HepG2 (cell line): ENCODE data around the gene GDAP1L1. TPM values are rescaled to one million over a fixed set of nuclear protein-coding genes. Genes with fewer than 3 reads are reported as not detected.

Experiments
- ARNT2 ChIP-seq: sonication (generic); formaldehyde crosslinking; IDR thresholded peaks from 2 replicates; pipeline ENCODE4 v1.8.0; 2022; ENCODE audit warnings: mild to moderate bottlenecking, low read depth, missing genetic modification reagents, moderate library complexity
- DPF2 ChIP-seq: sonication (generic); formaldehyde crosslinking; IDR thresholded peaks from 2 replicates; pipeline ENCODE4 v1.4.0; 2020; ENCODE audit warnings: mild to moderate bottlenecking, low read depth, missing genetic modification reagents, borderline replicate concordance
- ELK4 ChIP-seq: sonication (generic); formaldehyde crosslinking; IDR thresholded peaks from 2 replicates; pipeline ENCODE4 v1.9.0; 2021; ENCODE audit warnings: missing genetic modification reagents, borderline replicate concordance
- FOXC1 ChIP-seq: sonication (generic); formaldehyde crosslinking; IDR thresholded peaks from 2 replicates; pipeline ENCODE4 v1.8.0; 2022; ENCODE audit warnings: mild to moderate bottlenecking, missing genetic modification reagents, borderline replicate concordance
- KLF9 ChIP-seq: IDR thresholded peaks from 2 replicates; pipeline ENCODE4 v1.6.1; 2016; ENCODE audit warnings: low read depth
- NFIC ChIP-seq: IDR thresholded peaks from 2 replicates; pipeline ENCODE4 v1.6.1; 2012; ENCODE audit warnings: mild to moderate bottlenecking, low read length, inconsistent platforms
- PREB ChIP-seq: sonication (generic); formaldehyde crosslinking; IDR thresholded peaks from 2 replicates; pipeline ENCODE4 v1.4.0; 2020; ENCODE audit warnings: missing genetic modification reagents
- RXRB ChIP-seq: IDR thresholded peaks from 2 replicates; pipeline ENCODE4 v1.6.1; 2016; ENCODE audit warnings: borderline replicate concordance, missing genetic modification reagents, missing compliant biosample characterization
- SNAPC4 ChIP-seq: sonication (generic); formaldehyde crosslinking; IDR thresholded peaks from 2 replicates; pipeline ENCODE4 v1.4.0; 2020; ENCODE audit warnings: mild to moderate bottlenecking, missing genetic modification reagents
- STAG1 ChIP-seq: sonication (generic); formaldehyde crosslinking; IDR thresholded peaks from 2 replicates; pipeline ENCODE4 v1.4.0; 2020; ENCODE audit warnings: missing genetic modification reagents
- TOE1 ChIP-seq: sonication (generic); formaldehyde crosslinking; IDR thresholded peaks from 2 replicates; pipeline ENCODE4 v1.4.0; 2020; ENCODE audit warnings: mild to moderate bottlenecking, missing genetic modification reagents
- TRIM24 ChIP-seq: sonication (generic); formaldehyde crosslinking; IDR thresholded peaks from 2 replicates; pipeline ENCODE4 v1.8.0; 2022; ENCODE audit warnings: mild to moderate bottlenecking, missing genetic modification reagents
- ZC3H13 ChIP-seq: sonication (generic); formaldehyde crosslinking; IDR thresholded peaks from 2 replicates; pipeline ENCODE4 v1.8.1; 2023; ENCODE audit warnings: mild to moderate bottlenecking, missing genetic modification reagents, moderate library complexity
- ZFP82 ChIP-seq: sonication (generic); formaldehyde crosslinking; IDR thresholded peaks from 2 replicates; pipeline ENCODE4 v1.5.1; 2020; ENCODE audit warnings: mild to moderate bottlenecking, missing genetic modification reagents, borderline replicate concordance
- ZFYVE20 ChIP-seq: sonication (generic); formaldehyde crosslinking; IDR thresholded peaks from 2 replicates; pipeline ENCODE4 v1.8.0; 2023; ENCODE audit warnings: low read depth, mild to moderate bottlenecking, moderate library complexity, missing genetic modification reagents, borderline replicate concordance
- ZNF230 ChIP-seq: sonication (generic); formaldehyde crosslinking; IDR thresholded peaks from 2 replicates; pipeline ENCODE4 v1.4.0; 2020; ENCODE audit warnings: mild to moderate bottlenecking, missing genetic modification reagents
- ZNF263 ChIP-seq: sonication (generic); formaldehyde crosslinking; IDR thresholded peaks from 2 replicates; pipeline ENCODE4 v1.4.0; 2020; ENCODE audit warnings: missing genetic modification reagents
- ZNF275 ChIP-seq: sonication (generic); formaldehyde crosslinking; IDR thresholded peaks from 2 replicates; pipeline ENCODE4 v1.8.0; 2022; ENCODE audit warnings: missing genetic modification reagents, mild to moderate bottlenecking, inconsistent platforms, borderline replicate concordance
- ZNF383 ChIP-seq: sonication (generic); formaldehyde crosslinking; IDR thresholded peaks from 2 replicates; pipeline ENCODE4 v1.4.0; 2020; ENCODE audit warnings: missing genetic modification reagents, mild to moderate bottlenecking, borderline replicate concordance
- ZNF530 ChIP-seq: sonication (generic); formaldehyde crosslinking; IDR thresholded peaks from 2 replicates; pipeline ENCODE4 v1.5.0; 2020; ENCODE audit warnings: low read depth, mild to moderate bottlenecking, missing genetic modification reagents
- ZZZ3 ChIP-seq: sonication (generic); formaldehyde crosslinking; IDR thresholded peaks from 2 replicates; pipeline ENCODE4 v1.4.0; 2020; ENCODE audit warnings: missing genetic modification reagents, mild to moderate bottlenecking, borderline replicate concordance
- polyA plus RNA-seq, 8 experiments: library from polyadenylated mRNA; depleted of rRNA in 3 of 8; stranded (reverse) in 7 of 8; unstranded in 1 of 8; fragments of >200 nt; fragmentation: Illumina TruSeq in 4 of 8; extraction: Trizol in 4 of 8; gene quantifications; 2 replicates each; pipeline versions ENCODE4 v1.2.1 to v1.2.3, GENCODE V29; 2011 to 2016; ENCODE audit warnings: low read depth in 4 of 8, missing spikeins in 1 of 8, mixed read lengths in 1 of 8; ENCODE audit not compliant: insufficient read depth in 1 of 8
- total RNA-seq, 5 experiments: library from RNA; depleted of rRNA; stranded (reverse); fragments of >200 nt; fragmentation: Illumina TruSeq; extraction: Trizol; gene quantifications; 2 replicates each; pipeline ENCODE4 v1.2.3, GENCODE V29; 2016; ENCODE audit warnings: low read depth in 1 of 5

GDAP1L1 gene
- total and polyA plus RNA-seq, 2 of the 13 experiments (the other 11 are each of a cell fraction or from before 2014, with no cell fraction given): 0.04 TPM; not detected in 1

GRCh38 chr20:44209686-44210405 lies 37.3 kb upstream of the GDAP1L1 start (continued):
- TF ChIP-seq SNAPC4: 0 out of 2 replicates have a peak, but pooled peaks have one; percentile 24
- TF ChIP-seq ELK4 (CRISPR knock-in tag): peak; percentile 74; the same call in 1 of the 2 replicates
- TF ChIP-seq PREB (CRISPR knock-in tag): no peak
- no peak for TF ChIP-seq TRIM24 (CRISPR knock-in tag)
- no peak for TF ChIP-seq STAG1 (CRISPR knock-in tag)
- no peak; the same call in none of the 2 replicates for TF ChIP-seq ARNT2
- TF ChIP-seq ZNF383 (CRISPR knock-in tag): no peak
- TF ChIP-seq FOXC1 (CRISPR knock-in tag): no peak
- no peak for TF ChIP-seq TOE1 (CRISPR knock-in tag)
- no peak for TF ChIP-seq ZNF275 (CRISPR knock-in tag)
- no peak for TF ChIP-seq KLF9 (CRISPR knock-in tag)
- TF ChIP-seq ZNF263 (CRISPR knock-in tag): 0 out of 2 replicates have a peak, but pooled peaks have one; percentile 20
- TF ChIP-seq ZNF530 (CRISPR knock-in tag): no peak
- no peak for TF ChIP-seq ZFP82 (CRISPR knock-in tag)
- TF ChIP-seq DPF2 (CRISPR knock-in tag): no peak
- TF ChIP-seq ZNF230: no peak; the same call in 1 of the 2 replicates
- no peak for TF ChIP-seq ZZZ3 (CRISPR knock-in tag)
- no peak for TF ChIP-seq ZFYVE20 (CRISPR knock-in tag)
- no peak; the same call in 1 of the 2 replicates for TF ChIP-seq ZC3H13 (CRISPR knock-in tag)
- 0 out of 2 replicates have a peak, but pooled peaks have one; percentile 10 for TF ChIP-seq RXRB (CRISPR knock-in tag)
- TF ChIP-seq NFIC: no peak; the same call in 1 of the 2 replicates
